GM23338 (cell line): ENCODE data around the gene SLC8A1. TPM values are rescaled to one million over a fixed set of nuclear protein-coding genes. Genes with fewer than 3 reads are reported as not detected.

ENCODE experiments used
- ATAC-seq: fragments of 200-7000 bp; cut with Tn5 transposase; 3 replicates; pipeline ENCODE4 v1.9.1; 2020
- DNase-seq: peaks from one replicate; pipeline ENCODE4 v3.0.0-alpha.2; 2015; ENCODE audit warnings: low spot score
- H2AFZ ChIP-seq: fragments of 200-600 bp; sonication (generic); 2 replicates; pipeline ENCODE4 v1.8.0; 2016; ENCODE audit warnings: antibody characterized with exemption, mild to moderate bottlenecking, moderate library complexity
- H3F3A ChIP-seq: fragments of 200-600 bp; sonication (generic); replicated peaks from 2 replicates; pipeline ENCODE4 v1.8.0; 2017; ENCODE audit warnings: antibody characterized with exemption, mixed run types, low read depth
- H3K27ac ChIP-seq: fragments of 200-600 bp; sonication (generic); 2 replicates; pipeline ENCODE4 v1.6.1; 2016; ENCODE audit warnings: low read depth
- H3K27me3 ChIP-seq: fragments of 200-600 bp; sonication (generic); 2 replicates; pipeline ENCODE4 v1.8.0; 2016; ENCODE audit warnings: mild to moderate bottlenecking, mixed run types, moderate library complexity; ENCODE audit not compliant: insufficient read depth
- H3K36me3 ChIP-seq: fragments of 200-600 bp; sonication (generic); 2 replicates; pipeline ENCODE4 v1.8.0; 2016; ENCODE audit warnings: mild to moderate bottlenecking; ENCODE audit not compliant: insufficient read depth
- H3K4me1 ChIP-seq: fragments of 200-600 bp; sonication (generic); 2 replicates; pipeline ENCODE4 v1.8.0; 2016; ENCODE audit warnings: mild to moderate bottlenecking, moderate library complexity; ENCODE audit not compliant: insufficient read depth
- H3K4me2 ChIP-seq: fragments of 200-600 bp; sonication (generic); 2 replicates; pipeline ENCODE4 v1.7.1; 2017; ENCODE audit warnings: mixed run types
- H3K4me3 ChIP-seq: fragments of 200-600 bp; sonication (generic); 2 replicates; pipeline ENCODE4 v1.6.1; 2016; ENCODE audit warnings: mixed run types
- H3K79me2 ChIP-seq: fragments of 200-600 bp; sonication (generic); replicated peaks from 2 replicates; pipeline ENCODE4 v1.8.0; 2017; ENCODE audit warnings: mild to moderate bottlenecking; ENCODE audit not compliant: insufficient read depth
- H3K9me2 ChIP-seq: fragments of 200-600 bp; sonication (generic); 2 replicates; pipeline ENCODE4 v1.8.0; 2017; ENCODE audit not compliant: insufficient read depth
- H4K20me1 ChIP-seq: fragments of 200-600 bp; sonication (generic); replicated peaks from 2 replicates; pipeline ENCODE4 v1.8.0; 2017; ENCODE audit warnings: mild to moderate bottlenecking; ENCODE audit not compliant: insufficient read depth
- H3K27ac Mint-ChIP-seq: 2 replicates; pipeline ENCODE4 v1.8.0; 2020; ENCODE audit warnings: inconsistent platforms, mild to moderate bottlenecking, moderate library complexity, mixed read lengths
- H3K27me3 Mint-ChIP-seq: 3 replicates; pipeline ENCODE4 v1.8.0; 2022; ENCODE audit warnings: low read depth, mild to moderate bottlenecking, moderate library complexity, mixed read lengths, inconsistent platforms; ENCODE audit not compliant: insufficient read depth, poor library complexity
- H3K36me3 Mint-ChIP-seq: 3 replicates; pipeline ENCODE4 v1.8.0; 2021; ENCODE audit warnings: low read depth, mild to moderate bottlenecking, inconsistent platforms, moderate library complexity, mixed read lengths
- H3K4me1 Mint-ChIP-seq: 3 replicates; pipeline ENCODE4 v1.8.0; 2020; ENCODE audit warnings: mild to moderate bottlenecking, inconsistent platforms, mixed read lengths
- H3K4me3 Mint-ChIP-seq: 3 replicates; pipeline ENCODE4 v1.8.0; 2021; ENCODE audit warnings: moderate library complexity, mild to moderate bottlenecking, inconsistent platforms, mixed read lengths
- H3K9me3 Mint-ChIP-seq: 3 replicates; pipeline ENCODE4 v1.8.0; 2020; ENCODE audit warnings: moderate library complexity, mild to moderate bottlenecking, inconsistent platforms, mixed read lengths
- EZH2 ChIP-seq: fragments of 200-600 bp; sonication (generic); IDR thresholded peaks from one replicate; pipeline ENCODE4 v1.8.0; 2017; ENCODE audit warnings: antibody characterized with exemption, mild to moderate bottlenecking, low read depth; ENCODE audit not compliant: unreplicated experiment
- EZH2phosphoT487 ChIP-seq: fragments of 200-600 bp; sonication (generic); IDR thresholded peaks from one replicate; pipeline ENCODE4 v1.8.1; 2018; ENCODE audit warnings: antibody characterized with exemption; ENCODE audit not compliant: unreplicated experiment
- NANOG ChIP-seq: IDR thresholded peaks from 2 replicates; pipeline ENCODE4 v1.6.1; 2016; ENCODE audit warnings: antibody characterized with exemption, borderline replicate concordance
- ZNF114 ChIP-seq: fragments of 250-450 bp; sonication (Bioruptor Pico); IDR thresholded peaks from 2 replicates; pipeline ENCODE4 v1.5.0; 2020; ENCODE audit warnings: mild to moderate bottlenecking, moderate library complexity
- ZNF462 ChIP-seq: fragments of 250-450 bp; sonication (Bioruptor Pico); IDR thresholded peaks from 2 replicates; pipeline ENCODE4 v1.5.0; 2020; ENCODE audit warnings: mild to moderate bottlenecking, moderate library complexity
- polyA plus RNA-seq: library from polyadenylated mRNA; unstranded; fragments of >200 nt; fragmentation: Nextera tagmentation; extraction: Ambion mirVana; gene quantifications from 2 replicates; pipeline ENCODE4 v1.2.1, GENCODE V29; 2016
- total RNA-seq: library from RNA; depleted of rRNA; stranded (reverse); fragments of >200 nt; shearing (Covaris generic); gene quantifications from 2 replicates; pipeline ENCODE4 v1.2.3, GENCODE V29; 2014
- TF ChIP-seq, protein P1 (sequence below), 2 experiments: fragments of 200-600 bp in 1 of 2; sonication (generic) in 1 of 2; conservative IDR thresholded peaks; 2 replicates each; pipeline versions ENCODE4 v1.5.1 to v1.6.1; 2016 to 2017; ENCODE audit warnings: antibody characterized with exemption in 2 of 2, low read depth in 2 of 2, mild to moderate bottlenecking in 2 of 2, moderate library complexity in 1 of 2
- TF ChIP-seq, protein P2 (sequence below): IDR thresholded peaks from one replicate; pipeline ENCODE4 v1.6.1; 2018; ENCODE audit warnings: antibody characterized with exemption; ENCODE audit not compliant: unreplicated experiment

Gene SLC8A1
- total and polyA plus RNA-seq, 2 experiments from 2014 or later = 2.5 to 3.3 TPM

DNA sequence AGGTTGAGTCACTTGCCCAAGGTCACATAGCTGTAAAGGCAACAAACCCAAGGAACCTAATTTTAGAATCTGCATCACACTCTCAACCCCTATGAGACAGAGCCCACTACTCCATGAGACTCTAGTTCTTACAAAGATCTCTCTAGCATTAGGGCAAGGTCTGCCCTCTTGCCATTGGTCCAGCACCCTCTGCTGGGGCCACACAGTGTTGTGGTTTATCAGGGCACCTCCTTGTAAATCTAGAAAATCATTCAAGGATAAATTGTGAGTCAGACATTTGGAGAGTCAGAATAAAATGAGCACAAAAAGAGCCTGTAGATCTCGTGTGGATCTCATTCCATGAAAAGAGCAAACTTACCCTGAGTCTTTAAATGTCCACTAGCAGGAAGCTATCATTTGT is 91.2 kb downstream of the SLC8A1 start (continued):
- TF ChIP-seq ZNF462 (CRISPR knock-in tag) = no peak
- no peak for TF ChIP-seq EZH2
- no peak for TF ChIP-seq ZNF114 (CRISPR knock-in tag)

GRCh38 chr2:40359811-40360210 is 92.1 kb downstream of the SLC8A1 start:
- H3K4me2 ChIP-seq = no peak overlapping the region
- no peak overlapping the region for H3K27ac ChIP-seq
- H2AFZ ChIP-seq = no peak overlapping the region
- H3K4me3 Mint-ChIP-seq = no peak overlapping the region
- DNase-seq (no peak), ATAC-seq (no peak)
- H3K27ac Mint-ChIP-seq = no peak overlapping the region
- H3K9me2 ChIP-seq = no peaks in the 10 kb centered on the region
- H3K4me1 ChIP-seq = no peaks in the 10 kb centered on the region
- no peaks in the 10 kb centered on the region for H3F3A ChIP-seq
- H3K36me3 Mint-ChIP-seq = no peaks in the 10 kb centered on the region
- H3K4me1 Mint-ChIP-seq = peaks cover 4% of the 10 kb centered on the region; the same call in 2 of the 3 replicates
- no peaks in the 10 kb centered on the region for H3K9me3 Mint-ChIP-seq
- no peaks in the 10 kb centered on the region for H3K27me3 ChIP-seq
- no peaks in the 10 kb centered on the region for H3K79me2 ChIP-seq
- no peaks in the 10 kb centered on the region for H4K20me1 ChIP-seq
- H3K36me3 ChIP-seq = no peaks in the 10 kb centered on the region
- H3K4me3 ChIP-seq = no peak overlapping the region
- no peaks in the 10 kb centered on the region for H3K27me3 Mint-ChIP-seq
- TF ChIP-seq, protein P1, sequence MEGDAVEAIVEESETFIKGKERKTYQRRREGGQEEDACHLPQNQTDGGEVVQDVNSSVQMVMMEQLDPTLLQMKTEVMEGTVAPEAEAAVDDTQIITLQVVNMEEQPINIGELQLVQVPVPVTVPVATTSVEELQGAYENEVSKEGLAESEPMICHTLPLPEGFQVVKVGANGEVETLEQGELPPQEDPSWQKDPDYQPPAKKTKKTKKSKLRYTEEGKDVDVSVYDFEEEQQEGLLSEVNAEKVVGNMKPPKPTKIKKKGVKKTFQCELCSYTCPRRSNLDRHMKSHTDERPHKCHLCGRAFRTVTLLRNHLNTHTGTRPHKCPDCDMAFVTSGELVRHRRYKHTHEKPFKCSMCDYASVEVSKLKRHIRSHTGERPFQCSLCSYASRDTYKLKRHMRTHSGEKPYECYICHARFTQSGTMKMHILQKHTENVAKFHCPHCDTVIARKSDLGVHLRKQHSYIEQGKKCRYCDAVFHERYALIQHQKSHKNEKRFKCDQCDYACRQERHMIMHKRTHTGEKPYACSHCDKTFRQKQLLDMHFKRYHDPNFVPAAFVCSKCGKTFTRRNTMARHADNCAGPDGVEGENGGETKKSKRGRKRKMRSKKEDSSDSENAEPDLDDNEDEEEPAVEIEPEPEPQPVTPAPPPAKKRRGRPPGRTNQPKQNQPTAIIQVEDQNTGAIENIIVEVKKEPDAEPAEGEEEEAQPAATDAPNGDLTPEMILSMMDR (conservative IDR thresholded peaks at IDR 0.05; ENCODE audit: low read depth in 2 of 2) = no peak
- TF ChIP-seq, protein P2, sequence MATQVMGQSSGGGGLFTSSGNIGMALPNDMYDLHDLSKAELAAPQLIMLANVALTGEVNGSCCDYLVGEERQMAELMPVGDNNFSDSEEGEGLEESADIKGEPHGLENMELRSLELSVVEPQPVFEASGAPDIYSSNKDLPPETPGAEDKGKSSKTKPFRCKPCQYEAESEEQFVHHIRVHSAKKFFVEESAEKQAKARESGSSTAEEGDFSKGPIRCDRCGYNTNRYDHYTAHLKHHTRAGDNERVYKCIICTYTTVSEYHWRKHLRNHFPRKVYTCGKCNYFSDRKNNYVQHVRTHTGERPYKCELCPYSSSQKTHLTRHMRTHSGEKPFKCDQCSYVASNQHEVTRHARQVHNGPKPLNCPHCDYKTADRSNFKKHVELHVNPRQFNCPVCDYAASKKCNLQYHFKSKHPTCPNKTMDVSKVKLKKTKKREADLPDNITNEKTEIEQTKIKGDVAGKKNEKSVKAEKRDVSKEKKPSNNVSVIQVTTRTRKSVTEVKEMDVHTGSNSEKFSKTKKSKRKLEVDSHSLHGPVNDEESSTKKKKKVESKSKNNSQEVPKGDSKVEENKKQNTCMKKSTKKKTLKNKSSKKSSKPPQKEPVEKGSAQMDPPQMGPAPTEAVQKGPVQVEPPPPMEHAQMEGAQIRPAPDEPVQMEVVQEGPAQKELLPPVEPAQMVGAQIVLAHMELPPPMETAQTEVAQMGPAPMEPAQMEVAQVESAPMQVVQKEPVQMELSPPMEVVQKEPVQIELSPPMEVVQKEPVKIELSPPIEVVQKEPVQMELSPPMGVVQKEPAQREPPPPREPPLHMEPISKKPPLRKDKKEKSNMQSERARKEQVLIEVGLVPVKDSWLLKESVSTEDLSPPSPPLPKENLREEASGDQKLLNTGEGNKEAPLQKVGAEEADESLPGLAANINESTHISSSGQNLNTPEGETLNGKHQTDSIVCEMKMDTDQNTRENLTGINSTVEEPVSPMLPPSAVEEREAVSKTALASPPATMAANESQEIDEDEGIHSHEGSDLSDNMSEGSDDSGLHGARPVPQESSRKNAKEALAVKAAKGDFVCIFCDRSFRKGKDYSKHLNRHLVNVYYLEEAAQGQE = no peak
- TF ChIP-seq NANOG (no peak), EZH2phosphoT487 (no peak)
